Small intestine (tissue), 7 donors: ENCODE measurements around the gene PREX1. TPM values are rescaled to one million over a fixed set of nuclear protein-coding genes. Genes with fewer than 3 reads are reported as not detected.
A peak's percentile ranks its signal among the peaks of the same experiment; 100 is the strongest.

ENCODE experiments used
- DNase-seq, 2 donors: peaks; one replicate each; pipeline versions ENCODE4 v3.0.0 to v3.0.0-alpha.2; 2013
- FAIRE-seq: peaks from 2 replicates; lab custom pipeline; 2012; peaks lifted over from hg19 to GRCh38; lab: Jason Lieb, UNC
- H3K27ac ChIP-seq, 3 donors: one replicate each; pipeline ENCODE4 v1.5.1; 2013; ENCODE audit warnings: low read length in 2 of 3, mild to moderate bottlenecking in 2 of 3, control low read depth in 1 of 3, inconsistent platforms in 1 of 3, low read depth in 1 of 3, moderate library complexity in 1 of 3
- H3K27me3 ChIP-seq, 3 donors: one replicate each; pipeline ENCODE4 v1.6.1; 2013; ENCODE audit warnings: low read length in 3 of 3, inconsistent platforms in 1 of 3; ENCODE audit not compliant: control insufficient read depth in 3 of 3, insufficient read depth in 3 of 3
- H3K36me3 ChIP-seq, 3 donors: one replicate each; pipeline ENCODE4 v1.6.1; 2013; ENCODE audit warnings: low read length in 3 of 3, inconsistent platforms in 1 of 3, low read depth in 1 of 3, mild to moderate bottlenecking in 1 of 3, moderate library complexity in 1 of 3; ENCODE audit not compliant: control insufficient read depth in 3 of 3, insufficient read depth in 2 of 3
- H3K4me1 ChIP-seq, 3 donors: one replicate each; pipeline ENCODE4 v1.6.1; 2013; ENCODE audit warnings: low read length in 2 of 3, inconsistent platforms in 1 of 3, low read depth in 1 of 3, mild to moderate bottlenecking in 1 of 3, moderate library complexity in 1 of 3; ENCODE audit not compliant: control insufficient read depth in 3 of 3, insufficient read depth in 2 of 3
- H3K4me3 ChIP-seq, 3 donors: one replicate each; pipeline ENCODE4 v1.5.1; 2013; ENCODE audit warnings: low read length in 3 of 3, control low read depth in 1 of 3, inconsistent platforms in 1 of 3, low read depth in 1 of 3, mild to moderate bottlenecking in 1 of 3, moderate library complexity in 1 of 3
- H3K9me3 ChIP-seq, 2 donors: one replicate each; pipeline ENCODE4 v1.6.1; 2013; ENCODE audit warnings: low read depth in 1 of 2, low read length in 1 of 2; ENCODE audit not compliant: control insufficient read depth in 2 of 2, insufficient read depth in 1 of 2
- WGBS, 3 donors: extraction: QIAGEN DNeasy Blood & Tissue Kit; methylation state at CpG; one replicate each; pipeline ENCODE4 v1.1.7; 2013; 5-methylcytosine and 5-hydroxymethylcytosine counted together
- polyA plus RNA-seq, 4 donors: library from polyadenylated mRNA; stranded (reverse) in 3 of 4; unstranded in 1 of 4; fragments of 200-250 nt in 3 of 4; fragments of 120-200 nt in 1 of 4; gene quantifications; one replicate each; pipeline versions ENCODE4 v1.2.1 to v1.2.3, GENCODE V29; 2013
- donor health status: healthy with polysubstance abuse.
- donor health status: control.
- donor health status: control.
- donor health status: Bipolar disorder and iron deficiency.
- donor health status: healthy.

PREX1 gene
- polyA plus RNA-seq, 4 donors = 1.8 to 9.9 (median 8.0) TPM

- Histone ChIP-seq H3K4me1 (peaks cover 0 to 16% (median 0%) of the 10 kb centered on the region in 3 donors), H3K4me3 (no peak overlapping the region), H3K9me3 (peaks cover 0 to 13% of the 10 kb centered on the region in 2 donors), H3K36me3 (peaks cover 0 to 9% (median 0%) of the 10 kb centered on the region in 3 donors), H3K27ac (peak overlapping the region in 1 of 3 donors; percentile 80), H3K27me3 (no peaks in the 10 kb centered on the region)
- DNase-seq (peak in 1 of 2 donors; percentile 46), FAIRE-seq (no peak)
- 21 to 43% (median 27%) methylated on average over 8 of the region's 8 CpGs for WGBS, 3 donors
These were observed 105.0 kb downstream of the PREX1 start for GRCh38 chr20:48722737-48723191.

GRCh38 chr20:48722002-48722731 lies 105.6 kb downstream of the PREX1 start:
- no peak for DNase-seq
- Histone ChIP-seq H3K27ac (peak overlapping the region in 1 of 3 donors; percentile 80), H3K4me3 (no peak overlapping the region), H3K36me3 (peaks cover 0 to 9% (median 0%) of the 10 kb centered on the region in 3 donors), H3K4me1 (peaks cover 0 to 16% (median 0%) of the 10 kb centered on the region in 3 donors), H3K27me3 (no peaks in the 10 kb centered on the region), H3K9me3 (peaks cover 0 to 13% of the 10 kb centered on the region in 2 donors)
- WGBS, 3 donors = 62 to 73% (median 66%) methylated on average over 14 of the region's 14 CpGs
- no peak for FAIRE-seq

- FAIRE-seq = no peak
These were observed 106.3 kb downstream of the PREX1 start for GRCh38 chr20:48721324-48722001.

GRCh38 chr20:48720256-48720985 lies 107.4 kb downstream of the PREX1 start:
- H3K4me1 ChIP-seq = peaks cover 0 to 16% (median 0%) of the 10 kb centered on the region in 3 donors
- no peak overlapping the region for H3K4me3 ChIP-seq
- H3K36me3 ChIP-seq = peaks cover 0 to 6% (median 0%) of the 10 kb centered on the region in 3 donors
- peaks cover 0 to 10% of the 10 kb centered on the region in 2 donors for H3K9me3 ChIP-seq
- H3K27ac ChIP-seq = no peak overlapping the region
- DNase-seq (no peak), FAIRE-seq (no peak)
- H3K27me3 ChIP-seq = no peaks in the 10 kb centered on the region
- 89 to 92% (median 90%) methylated on average over 13 of the region's 13 CpGs for WGBS, 3 donors

More at GRCh38 chr20:48721324-48722001, 106.3 kb downstream of the PREX1 start:
- no peaks in the 10 kb centered on the region for H3K27me3 ChIP-seq
- H3K36me3 ChIP-seq = peaks cover 0 to 9% (median 0%) of the 10 kb centered on the region in 3 donors
- 67 to 86% (median 84%) methylated on average over 9 of the region's 9 CpGs for WGBS, 3 donors
- H3K4me3 ChIP-seq = no peak overlapping the region
- H3K27ac ChIP-seq = peak overlapping the region in 1 of 3 donors; percentile 80
- DNase-seq = no peak
- H3K4me1 ChIP-seq = peaks cover 0 to 16% (median 0%) of the 10 kb centered on the region in 3 donors
- peaks cover 0 to 13% of the 10 kb centered on the region in 2 donors for H3K9me3 ChIP-seq

- DNase-seq = no peak
- H3K27me3 ChIP-seq = no peaks in the 10 kb centered on the region
- FAIRE-seq = no peak
- H3K4me3 ChIP-seq = no peak overlapping the region
- peaks cover 0 to 2% (median 0%) of the 10 kb centered on the region in 3 donors for H3K36me3 ChIP-seq
- peaks cover 0 to 8% of the 10 kb centered on the region in 2 donors for H3K9me3 ChIP-seq
- H3K27ac ChIP-seq = peak overlapping the region in 1 of 3 donors; percentile 17
- peaks cover 0 to 16% (median 0%) of the 10 kb centered on the region in 3 donors for H3K4me1 ChIP-seq
- 83 to 84% (median 84%) methylated on average over 4 of the region's 4 CpGs for WGBS, 3 donors
These were observed 108.1 kb downstream of the PREX1 start for GRCh38 chr20:48719598-48720255.

GRCh38 chr20:48718786-48719578 lies 108.8 kb downstream of the PREX1 start:
- H3K27me3 ChIP-seq = no peaks in the 10 kb centered on the region
- peaks cover 0 to 8% of the 10 kb centered on the region in 2 donors for H3K9me3 ChIP-seq
- 61 to 85% (median 65%) methylated on average over 8 of the region's 8 CpGs for WGBS, 3 donors
- peaks cover 0 to 2% (median 0%) of the 10 kb centered on the region in 3 donors for H3K36me3 ChIP-seq
- H3K27ac ChIP-seq = no peak overlapping the region
- peaks cover 0 to 13% (median 0%) of the 10 kb centered on the region in 3 donors for H3K4me1 ChIP-seq
- H3K4me3 ChIP-seq = no peak overlapping the region
- FAIRE-seq (no peak), DNase-seq (peak in 1 of 2 donors; percentile 61)

- Histone ChIP-seq H3K27ac (no peak overlapping the region), H3K36me3 (peaks cover 0 to 2% (median 0%) of the 10 kb centered on the region in 3 donors), H3K4me1 (peaks cover 0 to 1% (median 0%) of the 10 kb centered on the region in 3 donors), H3K27me3 (no peaks in the 10 kb centered on the region), H3K9me3 (peaks cover 0 to 8% of the 10 kb centered on the region in 2 donors), H3K4me3 (no peak overlapping the region)
- 67 to 76% (median 75%) methylated on average over 6 of the region's 6 CpGs for WGBS, 3 donors
- FAIRE-seq (no peak), DNase-seq (no peak)
These were observed 110.0 kb downstream of the PREX1 start for GRCh38 chr20:48717680-48718223.
